ENCODE measurements around the gene CCDC13.
A peak's percentile ranks its signal among the peaks of the same experiment; 100 is the strongest.

The CCDC13 gene

GRCh38 chr3:42758126-42758525 is 14.9 kb downstream of the CCDC13 start:
- Histone ChIP-seq H3K27me3 (no peaks in the 10 kb centered on the region), H3K4me3 (ENCODE audit: low read depth, low read length) (no peak overlapping the region), H3K4me1 (no peaks in the 10 kb centered on the region), H3K9me3 (no peaks in the 10 kb centered on the region), H3K36me3 (no peaks in the 10 kb centered on the region)
- TF ChIP-seq, protein P1, sequence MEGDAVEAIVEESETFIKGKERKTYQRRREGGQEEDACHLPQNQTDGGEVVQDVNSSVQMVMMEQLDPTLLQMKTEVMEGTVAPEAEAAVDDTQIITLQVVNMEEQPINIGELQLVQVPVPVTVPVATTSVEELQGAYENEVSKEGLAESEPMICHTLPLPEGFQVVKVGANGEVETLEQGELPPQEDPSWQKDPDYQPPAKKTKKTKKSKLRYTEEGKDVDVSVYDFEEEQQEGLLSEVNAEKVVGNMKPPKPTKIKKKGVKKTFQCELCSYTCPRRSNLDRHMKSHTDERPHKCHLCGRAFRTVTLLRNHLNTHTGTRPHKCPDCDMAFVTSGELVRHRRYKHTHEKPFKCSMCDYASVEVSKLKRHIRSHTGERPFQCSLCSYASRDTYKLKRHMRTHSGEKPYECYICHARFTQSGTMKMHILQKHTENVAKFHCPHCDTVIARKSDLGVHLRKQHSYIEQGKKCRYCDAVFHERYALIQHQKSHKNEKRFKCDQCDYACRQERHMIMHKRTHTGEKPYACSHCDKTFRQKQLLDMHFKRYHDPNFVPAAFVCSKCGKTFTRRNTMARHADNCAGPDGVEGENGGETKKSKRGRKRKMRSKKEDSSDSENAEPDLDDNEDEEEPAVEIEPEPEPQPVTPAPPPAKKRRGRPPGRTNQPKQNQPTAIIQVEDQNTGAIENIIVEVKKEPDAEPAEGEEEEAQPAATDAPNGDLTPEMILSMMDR (IDR thresholded peaks at IDR 0.05; ENCODE audit: low read depth, low read length) = no peak
- no peak for DNase-seq

DNA sequence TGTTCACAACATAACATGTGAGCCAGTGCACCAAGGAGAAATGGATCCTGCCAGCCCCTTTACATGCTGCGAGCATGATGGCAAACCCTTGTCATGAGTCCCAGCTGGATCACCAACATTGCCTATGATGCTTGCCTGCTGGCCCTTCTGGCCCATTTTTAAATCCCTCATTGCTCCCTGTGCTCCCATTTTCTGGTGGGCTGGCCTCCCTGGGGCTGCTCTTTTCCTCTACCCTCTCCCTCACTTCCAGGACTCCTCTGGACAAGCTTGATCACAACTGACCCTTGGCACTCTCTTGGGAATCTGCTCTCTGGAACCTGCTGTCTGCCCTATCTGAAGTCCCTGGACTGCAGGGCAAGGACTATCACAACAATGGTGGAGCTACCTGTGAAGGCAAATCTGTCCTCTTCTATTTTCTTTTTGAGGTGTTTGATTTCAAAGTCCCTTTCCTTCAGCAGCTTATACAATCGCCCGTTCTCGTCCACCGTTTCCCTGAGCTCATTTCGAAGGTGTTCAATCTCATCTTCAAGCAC is 16.3 kb downstream of the CCDC13 start:
- DNase-seq = no peak
- Histone ChIP-seq H3K36me3 (no peaks in the 10 kb centered on the region), H3K27me3 (no peaks in the 10 kb centered on the region), H3K4me1 (no peaks in the 10 kb centered on the region), H3K9me3 (no peaks in the 10 kb centered on the region), H3K4me3 (ENCODE audit: low read depth, low read length) (no peak overlapping the region)
- TF ChIP-seq, protein P1 (IDR thresholded peaks at IDR 0.05; ENCODE audit: low read depth, low read length) = no peak

DNA sequence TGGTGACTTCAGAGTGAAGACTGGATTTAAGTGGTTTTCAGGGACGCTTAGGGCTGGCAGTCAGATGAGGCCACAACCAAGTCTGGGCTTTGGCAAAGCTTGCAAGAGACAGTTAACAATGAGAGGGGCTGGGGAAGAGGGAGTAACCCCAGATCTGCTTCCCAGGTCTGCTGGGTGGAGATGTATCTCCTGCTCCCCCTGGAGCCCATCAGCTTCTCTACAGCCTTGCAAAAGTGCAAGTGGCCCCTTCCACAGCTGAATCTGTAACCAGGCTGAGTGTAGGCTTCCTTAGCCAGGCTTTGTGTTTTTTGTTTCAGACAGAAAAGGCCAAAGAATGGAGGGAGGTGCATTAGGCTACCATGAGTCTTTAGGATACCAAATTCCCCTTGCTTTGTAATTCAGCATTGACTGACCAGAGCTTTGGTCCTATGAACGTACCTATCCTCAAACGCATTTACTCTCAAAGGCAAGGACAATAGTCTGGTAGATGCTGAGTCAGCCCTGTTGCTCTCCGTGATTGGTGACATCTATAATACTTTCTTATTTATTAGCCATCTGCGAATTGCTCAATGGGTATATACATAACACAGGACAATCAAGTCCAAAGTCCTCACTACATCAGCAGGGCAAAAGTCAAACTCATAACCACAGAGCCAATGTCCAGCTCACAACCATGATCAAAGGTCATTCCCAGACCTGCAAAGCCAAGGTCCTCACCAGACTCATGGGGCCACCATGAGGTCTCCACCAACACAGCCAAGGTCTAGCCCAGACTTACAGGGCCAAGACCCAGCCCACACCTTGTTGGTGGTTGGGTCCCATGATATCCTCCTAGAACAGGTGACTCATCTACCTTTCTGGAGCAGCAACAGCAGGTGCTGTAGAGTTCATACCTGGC is 17.1 kb downstream of the CCDC13 start:
- H3K36me3 ChIP-seq = no peaks in the 10 kb centered on the region
- TF ChIP-seq, protein P1 (IDR thresholded peaks at IDR 0.05; ENCODE audit: low read depth, low read length) = peak; percentile 55
- no peaks in the 10 kb centered on the region for H3K4me1 ChIP-seq
- no peaks in the 10 kb centered on the region for H3K27me3 ChIP-seq
- DNase-seq = peak; percentile 23
- no peak overlapping the region for H3K4me3 ChIP-seq (ENCODE audit: low read depth, low read length)
- no peaks in the 10 kb centered on the region for H3K9me3 ChIP-seq

- no peaks in the 10 kb centered on the region for H3K9me3 ChIP-seq
- TF ChIP-seq, protein P1 (IDR thresholded peaks at IDR 0.05; ENCODE audit: low read depth, low read length) = no peak
- H3K36me3 ChIP-seq = no peaks in the 10 kb centered on the region
- no peaks in the 10 kb centered on the region for H3K4me1 ChIP-seq
- H3K27me3 ChIP-seq = no peaks in the 10 kb centered on the region
- DNase-seq = no peak
- no peak overlapping the region for H3K4me3 ChIP-seq (ENCODE audit: low read depth, low read length)
These were observed 19.3 kb downstream of the CCDC13 start for GRCh38 chr3:42753757-42754156.

- TF ChIP-seq, protein P1 (IDR thresholded peaks at IDR 0.05; ENCODE audit: low read depth, low read length) = no peak
- Histone ChIP-seq H3K4me1 (no peaks in the 10 kb centered on the region), H3K27me3 (no peaks in the 10 kb centered on the region), H3K4me3 (ENCODE audit: low read depth, low read length) (no peak overlapping the region), H3K9me3 (no peaks in the 10 kb centered on the region), H3K36me3 (no peaks in the 10 kb centered on the region)
- DNase-seq = no peak
These were observed 20.1 kb downstream of the CCDC13 start for GRCh38 chr3:42752961-42753360.

GRCh38 chr3:42752441-42752840 is 20.6 kb downstream of the CCDC13 start:
- TF ChIP-seq, protein P1 (IDR thresholded peaks at IDR 0.05; ENCODE audit: low read depth, low read length) = no peak

More at GRCh38 chr3:42752441-42752840, 20.6 kb downstream of the CCDC13 start:
- H3K4me1 ChIP-seq = no peaks in the 10 kb centered on the region
- no peak overlapping the region for H3K4me3 ChIP-seq (ENCODE audit: low read depth, low read length)
- no peak for DNase-seq
- no peaks in the 10 kb centered on the region for H3K9me3 ChIP-seq
- no peaks in the 10 kb centered on the region for H3K27me3 ChIP-seq
- no peaks in the 10 kb centered on the region for H3K36me3 ChIP-seq
